Mucosa of rectum (tissue), 2 donors: ENCODE results near the gene ULK1.

Experiments
- H3K27ac ChIP-seq, 2 donors: one replicate each; pipeline ENCODE4 v1.7.0; 2013; ENCODE audit warnings: inconsistent platforms in 2 of 2, low read depth in 2 of 2, low read length in 2 of 2
- H3K27me3 ChIP-seq, 2 donors: one replicate each; pipeline ENCODE4 v1.7.0; 2013; ENCODE audit warnings: low read length in 2 of 2; ENCODE audit not compliant: control insufficient read depth in 2 of 2, insufficient read depth in 2 of 2
- H3K36me3 ChIP-seq, 2 donors: one replicate each; pipeline ENCODE4 v1.7.0; 2013; ENCODE audit warnings: low read length in 2 of 2; ENCODE audit not compliant: control insufficient read depth in 2 of 2, insufficient read depth in 2 of 2
- H3K4me1 ChIP-seq, 2 donors: one replicate each; pipeline ENCODE4 v1.7.0; 2013; ENCODE audit warnings: low read length in 2 of 2, mild to moderate bottlenecking in 1 of 2; ENCODE audit not compliant: control insufficient read depth in 2 of 2, insufficient read depth in 2 of 2
- H3K4me3 ChIP-seq, 2 donors: one replicate each; pipeline ENCODE4 v1.7.0; 2013; ENCODE audit warnings: low read length in 2 of 2
- H3K9ac ChIP-seq, 2 donors: one replicate each; pipeline ENCODE4 v1.7.0; 2013; ENCODE audit warnings: low read length in 2 of 2, low read depth in 1 of 2, mild to moderate bottlenecking in 1 of 2
- H3K9me3 ChIP-seq, 2 donors: one replicate each; pipeline ENCODE4 v1.7.0; 2013; ENCODE audit warnings: low read length in 2 of 2; ENCODE audit not compliant: control insufficient read depth in 2 of 2
- donor health status: healthy.
- donor health status: Normal muscosa, but diverticular disease.

ULK1 gene

DNA sequence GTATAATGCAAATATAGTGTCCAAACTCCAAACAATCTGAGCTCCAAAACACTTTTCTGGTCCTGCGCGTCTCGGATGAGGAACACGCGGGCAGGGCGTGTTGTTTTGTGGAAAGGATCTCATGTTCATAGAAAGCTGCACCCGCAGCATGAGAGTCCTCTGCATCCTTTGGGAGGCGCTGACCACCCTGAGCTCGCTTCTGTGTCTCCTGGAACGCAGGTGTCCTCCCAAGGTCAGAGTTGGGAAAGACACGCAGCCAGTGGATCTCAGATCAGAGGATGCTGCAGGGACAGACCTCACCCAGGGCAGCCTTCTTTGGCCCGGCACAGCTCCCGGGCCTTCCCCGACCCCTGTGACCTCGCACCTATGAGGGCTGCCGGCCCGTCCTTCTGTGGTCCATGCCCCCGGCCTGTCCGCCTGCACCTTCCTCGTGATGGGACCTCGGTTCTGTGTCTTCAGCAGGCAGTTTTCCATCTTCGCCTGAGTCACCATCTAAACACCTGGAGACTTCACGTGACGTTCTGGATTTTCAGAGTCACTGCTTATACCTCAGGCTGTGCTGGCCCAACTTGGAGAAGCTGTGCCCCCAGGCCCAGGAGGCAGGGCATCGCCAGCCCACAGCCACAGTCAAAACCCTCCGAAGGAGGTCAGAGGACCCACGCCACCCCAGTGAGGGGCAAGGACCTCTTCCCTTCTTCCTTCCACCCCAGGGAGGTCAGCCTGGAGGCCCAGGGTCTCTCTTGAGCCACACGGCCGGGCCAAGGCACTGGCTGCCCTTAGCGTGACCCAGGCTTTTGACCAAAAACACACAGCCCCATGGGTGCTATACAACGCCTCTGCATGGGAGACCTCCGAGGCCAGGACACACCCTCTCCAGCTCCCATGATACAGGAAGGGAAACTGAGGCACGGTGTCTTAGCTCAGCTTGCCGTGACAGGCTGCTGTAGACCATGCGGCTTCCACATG, 40.3 kb upstream of the ULK1 start:
- H3K9ac ChIP-seq = no peak overlapping the region
- no peaks in the 10 kb centered on the region for H3K4me1 ChIP-seq
- no peak overlapping the region for H3K4me3 ChIP-seq
- H3K36me3 ChIP-seq = no peaks in the 10 kb centered on the region
- peaks cover 7 to 17% of the 10 kb centered on the region in 2 donors for H3K27me3 ChIP-seq
- H3K9me3 ChIP-seq = no peaks in the 10 kb centered on the region
- H3K27ac ChIP-seq = no peak overlapping the region

DNA sequence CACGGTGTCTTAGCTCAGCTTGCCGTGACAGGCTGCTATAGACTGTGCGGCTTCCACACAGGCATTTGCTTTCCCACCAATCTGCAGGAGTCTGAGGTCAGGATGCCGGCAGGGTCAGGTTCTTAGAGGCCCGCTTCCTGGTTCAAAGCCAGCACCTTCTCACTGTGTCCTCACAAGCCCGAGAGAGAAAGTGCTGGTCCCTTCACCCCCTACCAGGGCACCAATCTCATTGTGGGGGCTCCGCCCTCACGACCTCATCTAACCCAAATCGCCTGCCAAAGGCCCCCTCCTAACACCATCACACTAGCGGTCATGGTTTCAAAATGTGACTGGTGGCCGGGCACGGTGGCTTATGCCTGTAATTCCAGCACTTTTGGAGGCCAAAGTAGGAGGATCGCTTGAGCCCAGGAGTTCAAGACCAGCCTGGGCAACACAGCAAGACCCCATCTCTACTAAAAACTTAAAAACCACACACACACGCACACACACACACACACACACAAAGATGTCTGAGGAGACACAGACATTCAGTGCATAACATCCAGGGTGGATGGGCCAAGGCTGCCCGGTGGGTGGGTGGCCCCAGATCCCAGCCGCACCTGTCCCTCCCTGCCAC, 39.5 kb upstream of the ULK1 start:
- no peaks in the 10 kb centered on the region for H3K9me3 ChIP-seq
- no peak overlapping the region for H3K4me3 ChIP-seq
- no peaks in the 10 kb centered on the region for H3K36me3 ChIP-seq
- no peak overlapping the region for H3K9ac ChIP-seq
- no peaks in the 10 kb centered on the region for H3K4me1 ChIP-seq
- H3K27me3 ChIP-seq = peaks cover 7 to 17% of the 10 kb centered on the region in 2 donors
- H3K27ac ChIP-seq = no peak overlapping the region

DNA sequence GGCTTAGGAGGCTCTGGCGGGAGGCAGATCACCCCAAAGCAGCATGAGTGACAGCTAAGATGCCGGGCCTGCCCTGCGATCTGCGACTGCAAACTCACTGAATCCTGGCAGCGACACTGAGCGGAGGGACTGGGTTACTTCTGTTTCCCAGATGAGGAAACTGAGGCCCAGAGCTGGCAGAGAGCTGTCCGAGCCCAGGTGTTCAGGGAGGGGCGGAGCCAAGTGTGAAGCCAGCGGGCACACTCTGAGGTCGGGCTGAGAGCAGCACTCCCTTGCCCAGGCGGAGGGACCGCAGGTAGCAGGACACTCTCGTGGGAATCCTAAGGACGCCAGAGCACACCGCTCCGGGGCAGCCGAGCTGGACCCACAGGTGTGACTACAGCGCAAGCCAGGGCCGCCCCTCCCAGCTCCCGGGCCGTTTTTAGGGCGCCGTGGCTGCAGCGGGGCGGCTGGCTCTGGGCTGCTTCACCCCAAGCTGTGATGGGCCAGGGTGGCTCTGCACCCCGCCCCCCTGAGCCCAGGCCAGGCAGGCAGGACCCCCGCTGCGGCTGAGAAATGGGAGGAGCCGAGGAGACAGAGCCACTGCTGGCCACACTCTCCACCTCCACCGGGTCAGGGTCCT, 38.8 kb upstream of the ULK1 start:
- no peak overlapping the region for H3K4me3 ChIP-seq
- H3K36me3 ChIP-seq = no peaks in the 10 kb centered on the region
- H3K4me1 ChIP-seq = no peaks in the 10 kb centered on the region
- H3K27me3 ChIP-seq = peaks cover 7 to 17% of the 10 kb centered on the region in 2 donors
- no peak overlapping the region for H3K9ac ChIP-seq
- no peaks in the 10 kb centered on the region for H3K9me3 ChIP-seq
- H3K27ac ChIP-seq = no peak overlapping the region

- H3K27ac ChIP-seq = no peak overlapping the region
- H3K4me1 ChIP-seq = no peaks in the 10 kb centered on the region
- no peak overlapping the region for H3K9ac ChIP-seq
- H3K27me3 ChIP-seq = peaks cover 7 to 17% of the 10 kb centered on the region in 2 donors
- H3K4me3 ChIP-seq = no peak overlapping the region
- H3K9me3 ChIP-seq = no peaks in the 10 kb centered on the region
- no peaks in the 10 kb centered on the region for H3K36me3 ChIP-seq
Measured at GRCh38 chr12:131856366-131857097, 37.9 kb upstream of the ULK1 start.

DNA sequence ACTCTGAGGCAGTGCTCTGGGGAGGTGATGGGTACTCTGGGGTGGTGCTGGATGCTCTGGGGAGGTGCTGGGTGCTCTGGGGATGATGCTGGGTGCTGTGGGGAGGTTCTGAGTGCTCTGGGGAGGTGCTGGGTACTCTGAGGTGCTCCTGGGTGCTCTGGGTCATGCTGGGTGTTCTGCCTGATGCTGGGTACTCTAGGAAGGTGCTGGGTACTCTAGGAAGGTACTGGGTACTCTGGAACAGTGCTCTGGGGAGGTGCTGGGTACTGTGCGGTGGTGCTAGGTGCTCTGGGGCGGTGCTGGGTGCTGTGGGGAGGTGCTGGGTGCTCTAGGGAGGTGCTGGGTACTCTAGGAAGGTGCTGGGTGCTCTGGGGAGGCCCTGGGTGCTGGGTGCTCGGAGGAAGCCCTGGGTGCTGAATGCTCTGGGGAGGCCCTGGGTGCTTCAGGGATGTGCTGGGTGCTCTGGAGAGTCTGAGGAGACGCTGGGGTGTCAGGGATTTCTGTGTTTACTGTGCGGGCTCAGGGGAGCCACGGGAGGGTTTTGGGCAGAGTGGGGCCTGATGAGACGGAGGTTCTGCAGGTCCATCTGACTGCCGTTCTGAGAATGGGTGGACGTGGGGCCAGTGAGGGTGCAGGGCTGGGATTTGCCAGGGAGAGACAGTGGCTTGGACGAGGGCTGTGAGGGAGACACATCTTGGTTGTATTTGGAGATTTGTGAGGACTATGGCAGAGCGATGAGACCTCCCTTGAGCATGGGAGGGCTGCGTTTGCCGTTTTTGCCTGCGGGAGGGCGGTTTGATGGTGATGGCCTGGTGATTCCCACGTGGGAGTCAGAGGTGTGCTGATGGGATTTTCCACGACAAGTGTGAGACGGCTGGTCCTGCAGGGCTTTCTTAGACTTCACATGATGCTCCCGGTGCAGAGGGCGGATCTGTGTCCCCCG, 36.2 kb upstream of the ULK1 start:
- H3K27ac ChIP-seq = no peak overlapping the region
- peaks cover 7 to 17% of the 10 kb centered on the region in 2 donors for H3K27me3 ChIP-seq
- H3K9ac ChIP-seq = no peak overlapping the region
- H3K9me3 ChIP-seq = no peaks in the 10 kb centered on the region
- H3K4me1 ChIP-seq = no peaks in the 10 kb centered on the region
- H3K4me3 ChIP-seq = no peak overlapping the region
- H3K36me3 ChIP-seq = no peaks in the 10 kb centered on the region

- H3K27me3 ChIP-seq = peaks cover 4 to 7% of the 10 kb centered on the region in 2 donors
- no peaks in the 10 kb centered on the region for H3K36me3 ChIP-seq
- no peak overlapping the region for H3K9ac ChIP-seq
- H3K9me3 ChIP-seq = no peaks in the 10 kb centered on the region
- H3K27ac ChIP-seq = no peak overlapping the region
- no peak overlapping the region for H3K4me3 ChIP-seq
- no peaks in the 10 kb centered on the region for H3K4me1 ChIP-seq
Measured at GRCh38 chr12:131860472-131861260, 33.8 kb upstream of the ULK1 start.

GRCh38 chr12:131861261-131862083, 33.0 kb upstream of the ULK1 start:
- H3K4me1 ChIP-seq = no peaks in the 10 kb centered on the region
- no peak overlapping the region for H3K27ac ChIP-seq
- H3K9me3 ChIP-seq = no peaks in the 10 kb centered on the region
- H3K27me3 ChIP-seq = peaks cover 0 to under 1% of the 10 kb centered on the region in 2 donors
- H3K9ac ChIP-seq = no peak overlapping the region
- H3K36me3 ChIP-seq = no peaks in the 10 kb centered on the region
- H3K4me3 ChIP-seq = no peak overlapping the region

- H3K9ac ChIP-seq = no peak overlapping the region
- no peaks in the 10 kb centered on the region for H3K4me1 ChIP-seq
- no peaks in the 10 kb centered on the region for H3K36me3 ChIP-seq
- no peaks in the 10 kb centered on the region for H3K9me3 ChIP-seq
- no peaks in the 10 kb centered on the region for H3K27me3 ChIP-seq
- H3K4me3 ChIP-seq = no peak overlapping the region
- no peak overlapping the region for H3K27ac ChIP-seq
Measured at GRCh38 chr12:131862084-131862441, 32.4 kb upstream of the ULK1 start.
